Measurements from ENCODE around the gene DIS3L2.

- TF ChIP-seq EZH2 (IDR thresholded peaks at IDR 0.05; ENCODE audit: low read depth): no peak
- TF ChIP-seq, protein P1, sequence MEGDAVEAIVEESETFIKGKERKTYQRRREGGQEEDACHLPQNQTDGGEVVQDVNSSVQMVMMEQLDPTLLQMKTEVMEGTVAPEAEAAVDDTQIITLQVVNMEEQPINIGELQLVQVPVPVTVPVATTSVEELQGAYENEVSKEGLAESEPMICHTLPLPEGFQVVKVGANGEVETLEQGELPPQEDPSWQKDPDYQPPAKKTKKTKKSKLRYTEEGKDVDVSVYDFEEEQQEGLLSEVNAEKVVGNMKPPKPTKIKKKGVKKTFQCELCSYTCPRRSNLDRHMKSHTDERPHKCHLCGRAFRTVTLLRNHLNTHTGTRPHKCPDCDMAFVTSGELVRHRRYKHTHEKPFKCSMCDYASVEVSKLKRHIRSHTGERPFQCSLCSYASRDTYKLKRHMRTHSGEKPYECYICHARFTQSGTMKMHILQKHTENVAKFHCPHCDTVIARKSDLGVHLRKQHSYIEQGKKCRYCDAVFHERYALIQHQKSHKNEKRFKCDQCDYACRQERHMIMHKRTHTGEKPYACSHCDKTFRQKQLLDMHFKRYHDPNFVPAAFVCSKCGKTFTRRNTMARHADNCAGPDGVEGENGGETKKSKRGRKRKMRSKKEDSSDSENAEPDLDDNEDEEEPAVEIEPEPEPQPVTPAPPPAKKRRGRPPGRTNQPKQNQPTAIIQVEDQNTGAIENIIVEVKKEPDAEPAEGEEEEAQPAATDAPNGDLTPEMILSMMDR (conservative IDR thresholded peaks at IDR 0.05): no peak
Observed at GRCh38 chr2:232085826-232086425, 124.4 kb downstream of the DIS3L2 start.
